KG1 (cell line): Measurements from ENCODE around the gene LRRC52.

Experiments
- DNase-seq: peaks from one replicate; lab custom pipeline; 2025; lab: John Stamatoyannopoulos, UW

The LRRC52 gene

GRCh38 chr1:165543532-165544438, at the start of gene LRRC52:
TSS of gene LRRC52 (plus strand) at chr1:165544000. CDS start at chr1:165544297, 297 bp downstream.
- DNase-seq = no peak

GRCh38 chr1:165494949-165495857, 48.6 kb upstream of the LRRC52 start:
- DNase-seq = no peak

GRCh38 chr1:165495858-165496205, 48.0 kb upstream of the LRRC52 start:
- no peak for DNase-seq

GRCh38 chr1:165496501-165496900, 47.3 kb upstream of the LRRC52 start:
- no peak for DNase-seq

- no peak for DNase-seq
These were observed 46.5 kb upstream of the LRRC52 start for GRCh38 chr1:165497069-165498013.

GRCh38 chr1:165501330-165501969, 42.4 kb upstream of the LRRC52 start:
- no peak for DNase-seq

GRCh38 chr1:165501970-165502348, 41.8 kb upstream of the LRRC52 start:
- no peak for DNase-seq

GRCh38 chr1:165507570-165507969, 36.2 kb upstream of the LRRC52 start:
- DNase-seq = no peak

GRCh38 chr1:165508291-165508690, 35.5 kb upstream of the LRRC52 start:
- no peak for DNase-seq

GRCh38 chr1:165512816-165513215, 31.0 kb upstream of the LRRC52 start:
- no peak for DNase-seq

GRCh38 chr1:165516469-165516868, 27.3 kb upstream of the LRRC52 start:
- no peak for DNase-seq

GRCh38 chr1:165520646-165521045, 23.2 kb upstream of the LRRC52 start:
- DNase-seq = no peak

GRCh38 chr1:165524639-165525285, 19.0 kb upstream of the LRRC52 start:
- DNase-seq = no peak

- DNase-seq = no peak
These were observed 18.1 kb upstream of the LRRC52 start for GRCh38 chr1:165525708-165526107.

GRCh38 chr1:165527251-165528007, 16.4 kb upstream of the LRRC52 start:
- DNase-seq = no peak

- DNase-seq = no peak
These were observed 12.8 kb upstream of the LRRC52 start for GRCh38 chr1:165531021-165531420.

- DNase-seq = no peak
These were observed 11.7 kb upstream of the LRRC52 start for GRCh38 chr1:165532053-165532452.

GRCh38 chr1:165533254-165533653, 10.5 kb upstream of the LRRC52 start:
- DNase-seq = no peak

- no peak for DNase-seq
These were observed 7.8 kb upstream of the LRRC52 start for GRCh38 chr1:165536016-165536415.
